GM21367 (cell line): ENCODE measurements around the gene EPHB3.
A peak's percentile ranks its signal among the peaks of the same experiment; 100 is the strongest.

Experiments
- ATAC-seq: cut with Tn5 transposase; IDR thresholded peaks from one replicate; pipeline ENCODE4 v1.9.1; 2021; ENCODE audit not compliant: unreplicated experiment

The EPHB3 gene

DNA sequence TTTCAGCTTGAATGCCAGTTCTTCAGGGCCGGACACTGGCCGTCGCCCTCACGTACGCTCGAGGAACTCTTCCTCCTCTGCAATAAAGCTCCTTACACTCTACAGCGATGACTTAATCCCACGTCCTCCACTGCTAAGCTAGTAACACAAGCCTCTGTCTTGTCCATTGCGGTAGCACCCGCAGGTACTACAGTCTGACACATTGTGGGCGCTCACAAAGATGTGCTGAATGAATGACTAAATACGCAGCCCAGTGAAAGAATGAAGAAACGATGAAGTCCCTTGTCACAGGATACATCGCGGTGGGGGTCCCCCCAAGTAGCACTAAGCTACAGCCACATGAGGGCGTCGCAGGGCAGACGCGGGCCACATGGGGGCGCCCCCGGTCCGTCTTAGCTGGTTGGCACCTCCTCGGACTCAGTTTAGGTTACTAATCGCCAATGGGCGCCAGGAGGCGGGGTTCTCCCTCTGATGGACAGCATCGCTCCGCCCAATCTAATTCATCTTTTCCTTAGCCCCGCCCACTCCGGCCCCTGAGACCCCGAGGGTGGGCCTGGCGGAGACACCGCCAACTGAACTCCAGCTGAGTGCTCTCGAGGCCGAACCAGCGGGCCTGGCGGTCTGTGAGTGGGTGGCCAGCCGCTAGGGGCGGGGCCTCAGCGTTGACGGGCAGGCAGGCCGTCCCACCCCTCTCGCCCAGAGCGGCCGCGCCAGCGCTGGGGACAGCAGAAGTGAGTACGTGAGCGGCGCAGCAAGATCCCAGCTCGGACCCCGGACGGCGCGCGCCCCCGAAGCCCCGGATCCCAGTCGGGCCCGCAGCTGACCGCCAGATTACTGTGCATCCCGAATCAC lies at the start of gene EPHB3:
Gene EPHB3 (plus strand): TSS at position 725 of the 852 bp plus-strand sequence. CDS start 451 bp downstream, outside the sequence.
- ATAC-seq, result peak; percentile 80

GRCh38 chr3:184512621-184513020 lies 49.0 kb upstream of the EPHB3 start:
- ATAC-seq, result no peak

GRCh38 chr3:184513276-184514170 lies 48.1 kb upstream of the EPHB3 start:
- peak; percentile 81 for ATAC-seq

- no peak for ATAC-seq
Observed at GRCh38 chr3:184514171-184514490, 47.5 kb upstream of the EPHB3 start.

DNA sequence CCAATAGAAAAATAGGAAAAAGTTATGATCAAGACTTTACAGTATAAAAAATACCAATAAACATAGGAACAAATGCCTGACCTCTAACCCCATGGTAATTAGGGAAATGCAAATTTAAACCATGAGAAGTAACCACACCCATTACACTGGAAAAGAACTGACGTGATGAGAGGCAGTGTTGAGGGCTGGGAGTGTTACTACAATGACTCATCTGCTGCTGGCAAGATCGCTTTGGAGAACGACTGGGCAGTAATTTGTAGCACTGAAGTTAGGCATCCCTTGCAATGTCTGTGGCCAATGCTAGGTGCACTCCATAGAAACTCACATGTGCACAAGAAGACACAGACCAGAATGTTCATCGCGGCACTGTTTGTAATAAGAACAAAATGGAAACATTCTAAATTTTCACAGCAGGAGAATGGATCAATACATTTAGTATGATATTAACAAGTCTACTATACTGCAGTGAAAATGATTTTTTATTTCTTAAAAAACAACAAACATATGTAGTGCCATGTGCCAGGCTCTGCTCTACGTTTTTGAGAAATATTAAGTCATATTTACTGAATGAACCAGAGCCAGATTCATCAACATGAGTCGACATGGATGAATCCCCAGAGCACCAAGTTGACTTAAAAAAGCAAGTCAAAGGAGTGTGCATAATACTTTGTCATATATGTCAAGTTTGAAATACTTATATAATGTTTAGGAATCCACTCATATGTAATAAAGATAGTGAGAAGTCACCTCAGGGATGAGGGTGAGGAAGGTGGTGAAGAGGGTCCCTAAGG lies 37.6 kb upstream of the EPHB3 start:
- no peak for ATAC-seq

GRCh38 chr3:184524981-184525336 lies 36.6 kb upstream of the EPHB3 start:
- ATAC-seq, result no peak

DNA sequence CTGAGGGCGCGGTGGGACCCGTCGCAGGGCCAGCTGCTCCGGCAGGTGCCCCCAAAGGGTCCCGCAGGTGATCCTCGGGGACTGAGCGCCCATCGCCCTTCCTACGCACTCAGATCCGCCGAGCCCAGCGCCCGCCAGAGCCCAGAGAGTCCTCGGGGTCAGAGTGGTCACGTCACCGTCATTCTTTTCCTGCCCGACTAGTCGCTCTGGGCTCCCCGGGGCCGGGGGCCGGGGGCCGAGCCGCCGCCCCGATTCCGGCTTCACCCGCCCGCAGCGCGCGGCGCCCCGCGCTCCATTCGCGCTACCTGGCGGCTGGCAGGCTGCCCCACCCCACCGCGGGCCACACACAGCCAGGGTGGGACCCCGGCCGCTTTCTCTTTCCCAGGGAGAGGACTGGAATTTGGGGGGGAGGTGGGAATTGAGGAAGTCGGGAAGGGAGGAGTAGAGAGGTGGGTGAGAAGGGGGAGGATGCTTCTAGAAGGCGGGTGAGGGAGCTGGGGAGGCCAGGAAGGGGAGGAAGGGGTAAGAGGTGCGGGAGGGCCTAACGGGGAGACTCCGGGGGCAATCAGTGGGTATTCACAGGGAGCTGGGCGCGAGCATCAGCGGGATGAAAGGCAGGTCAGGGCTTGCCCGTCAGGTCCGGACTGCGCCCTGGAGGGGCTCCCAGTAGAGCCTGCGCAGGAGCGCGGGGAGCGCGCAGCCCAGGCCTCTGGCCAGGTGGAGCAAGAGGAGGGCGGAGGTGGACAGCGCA lies 36.1 kb upstream of the EPHB3 start:
- ATAC-seq, result no peak

GRCh38 chr3:184526088-184526433 lies 35.5 kb upstream of the EPHB3 start:
- ATAC-seq, result no peak

- ATAC-seq, result no peak
Observed at GRCh38 chr3:184531626-184532280, 29.8 kb upstream of the EPHB3 start.

DNA sequence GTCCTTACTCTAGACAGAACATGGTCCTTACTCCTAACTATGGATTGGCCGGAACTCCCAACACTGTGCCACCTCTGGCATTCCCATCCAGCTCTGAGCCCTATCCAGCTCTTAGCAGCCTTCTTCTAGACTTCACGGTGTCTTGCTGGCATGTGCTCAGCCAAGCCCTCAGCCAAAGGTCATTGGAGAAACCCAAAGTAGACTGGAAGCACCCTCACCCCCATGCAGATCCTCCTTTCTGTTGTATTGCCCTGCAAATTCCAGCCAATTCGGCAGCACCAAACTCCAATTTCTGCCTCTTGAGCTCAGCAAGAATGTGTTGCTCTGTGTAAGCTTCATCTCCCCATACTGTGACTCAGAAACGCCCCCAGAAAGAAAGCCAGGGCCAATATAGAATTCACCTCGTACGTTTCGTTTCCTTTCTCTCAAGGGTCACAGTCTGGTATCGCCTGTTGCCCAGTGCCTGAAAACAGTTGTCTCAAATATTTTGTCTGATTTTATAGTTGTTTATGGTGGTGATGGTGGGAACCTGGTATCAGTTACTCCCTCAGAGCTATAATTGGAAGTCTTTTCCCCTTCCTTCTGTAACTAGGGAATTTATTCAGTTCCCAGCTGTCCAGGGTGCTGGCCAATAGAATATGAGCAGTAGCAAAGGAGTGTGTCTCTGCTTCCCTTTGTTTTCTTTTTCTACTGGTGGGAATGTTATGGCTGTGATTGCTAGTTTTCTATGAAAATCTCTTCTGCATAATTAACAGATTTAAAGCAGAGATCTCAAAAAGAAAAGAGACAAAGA lies 28.4 kb upstream of the EPHB3 start:
- ATAC-seq, result no peak

DNA sequence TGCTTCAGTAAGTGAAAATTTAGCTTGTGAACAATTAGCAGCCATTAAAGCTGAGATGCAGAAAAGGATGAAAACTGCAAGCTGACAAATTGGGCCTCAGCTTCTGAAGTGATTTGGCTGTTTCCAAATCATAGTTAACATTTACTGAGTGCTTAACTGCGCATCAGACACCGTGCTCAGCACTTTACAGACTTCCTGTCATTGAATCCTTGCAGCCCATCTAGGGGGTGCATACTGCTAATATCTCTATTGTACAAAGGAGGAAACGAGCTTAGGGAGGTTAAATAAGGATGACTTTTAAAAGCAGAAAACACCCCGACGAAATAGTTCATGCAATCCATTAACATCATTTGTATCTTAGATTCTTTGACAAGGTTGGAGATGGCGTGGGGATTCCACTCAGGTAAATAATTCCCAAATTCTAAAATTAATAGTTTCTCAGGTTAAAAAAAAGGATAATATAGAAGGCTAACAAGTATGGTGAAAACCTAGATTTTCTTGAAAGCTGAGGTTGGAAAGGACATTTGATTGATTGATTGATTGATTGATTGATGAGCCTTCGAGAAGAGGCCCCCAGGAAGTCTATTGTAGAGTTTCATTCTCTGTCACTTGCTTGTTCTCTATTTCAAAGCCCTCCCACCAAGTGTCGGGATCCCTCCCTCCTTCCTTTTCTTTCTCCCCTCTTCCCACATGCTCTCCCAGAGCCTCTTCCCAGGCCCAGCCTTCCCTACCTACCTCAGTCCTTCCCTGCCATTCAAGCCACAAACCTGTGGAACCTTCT lies 23.5 kb upstream of the EPHB3 start:
- ATAC-seq, result no peak

GRCh38 chr3:184538666-184539431 lies 22.7 kb upstream of the EPHB3 start:
- no peak for ATAC-seq

DNA sequence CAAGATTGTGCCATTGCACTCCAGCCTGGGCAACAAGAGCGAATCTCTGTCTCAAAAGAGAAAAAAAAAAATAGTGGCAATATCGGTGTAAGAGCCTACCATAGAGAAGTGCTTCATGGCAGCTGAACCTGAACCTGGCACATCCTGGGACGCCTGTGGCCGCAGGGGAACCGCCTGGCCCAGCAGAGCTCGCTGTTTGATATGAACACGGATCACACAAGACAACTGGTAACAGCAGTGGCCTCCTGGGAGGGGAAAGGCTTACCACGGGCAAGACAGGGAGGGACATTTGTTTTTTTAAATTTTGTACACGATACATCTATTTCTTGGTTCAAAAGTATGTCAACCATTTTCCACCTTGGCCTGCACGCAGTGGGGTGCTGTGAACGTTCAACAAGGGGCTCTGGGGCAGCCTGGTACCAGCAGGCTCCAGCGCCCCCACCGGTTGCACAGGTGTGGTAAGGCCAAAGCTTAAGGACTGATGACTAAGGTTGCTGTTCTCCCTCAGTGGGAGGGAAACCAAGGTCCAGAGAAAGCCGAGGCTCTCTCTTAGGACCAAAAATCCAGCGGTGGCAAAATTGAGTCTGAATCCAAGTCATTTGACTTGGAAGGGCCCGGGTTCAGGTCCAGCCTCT lies 21.7 kb upstream of the EPHB3 start:
- no peak for ATAC-seq

GRCh38 chr3:184540777-184541681 lies 20.6 kb upstream of the EPHB3 start:
- ATAC-seq, result no peak

GRCh38 chr3:184541886-184542562 lies 19.6 kb upstream of the EPHB3 start:
- ATAC-seq, result no peak

DNA sequence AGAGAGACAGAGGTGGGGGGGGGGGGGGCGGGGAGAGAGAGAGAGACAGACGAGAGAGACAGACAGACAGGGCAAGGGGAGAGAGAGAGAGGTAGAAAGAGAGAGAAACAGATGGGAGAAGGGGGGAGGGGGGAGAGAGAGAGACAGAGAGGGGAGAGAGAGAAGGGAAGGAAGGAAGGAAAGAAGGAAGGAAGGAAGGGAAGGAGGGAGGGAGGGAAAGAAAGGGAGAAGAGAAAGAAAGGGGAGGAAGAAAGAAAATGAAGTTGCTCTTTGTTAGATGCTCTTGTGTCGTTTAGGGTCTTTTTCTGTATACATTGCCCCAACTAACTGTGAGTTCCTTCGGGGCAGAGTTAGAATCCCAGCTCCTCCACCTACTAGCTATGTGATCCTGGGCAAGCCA lies 19.0 kb upstream of the EPHB3 start:
- no peak for ATAC-seq
